Lung microvascular endothelial cell (primary cell): ENCODE results near the gene TOP3B. TPM values are rescaled to one million over a fixed set of nuclear protein-coding genes. Genes with fewer than 3 reads are reported as not detected.
A peak's percentile ranks its signal among the peaks of the same experiment; 100 is the strongest.

ENCODE experiments used
- DNase-seq, 2 donors: peaks; one replicate each; pipeline versions ENCODE4 v3.0.0 to v3.0.0-alpha.2; 2010; ENCODE audit warnings: low read depth in 2 of 2
- total RNA-seq: library from RNA; depleted of rRNA; stranded (reverse); fragments of >200 nt; gene quantifications from 2 replicates; pipeline ENCODE4 v1.2.1, GENCODE V29; 2014

TOP3B gene
- total RNA-seq, 1 donor from 2014 or later, result 17.3 TPM

GRCh38 chr22:21981874-21982273 lies 713 bp downstream of the TOP3B start:
- DNase-seq, result peak in 1 of 2 donors; percentile 14

- no peak for DNase-seq
These were observed 2.0 kb downstream of the TOP3B start for GRCh38 chr22:21980547-21980946.

GRCh38 chr22:21978564-21979386 lies 3.8 kb downstream of the TOP3B start:
- no peak for DNase-seq

- DNase-seq, result no peak
These were observed 4.8 kb downstream of the TOP3B start for GRCh38 chr22:21977814-21978213.

GRCh38 chr22:21975854-21976345 lies 6.7 kb downstream of the TOP3B start:
- no peak for DNase-seq

GRCh38 chr22:21975273-21975672 lies 7.3 kb downstream of the TOP3B start:
- DNase-seq, result no peak

- DNase-seq, result no peak
These were observed 8.4 kb downstream of the TOP3B start for GRCh38 chr22:21974058-21974649.

- DNase-seq, result no peak
These were observed 9.8 kb downstream of the TOP3B start for GRCh38 chr22:21972806-21973205.

GRCh38 chr22:21972293-21972779 lies 10.3 kb downstream of the TOP3B start:
- DNase-seq, result peak; percentile 46 to 60

GRCh38 chr22:21971858-21972275 lies 10.7 kb downstream of the TOP3B start:
- no peak for DNase-seq

GRCh38 chr22:21970800-21971617 lies 11.6 kb downstream of the TOP3B start:
- DNase-seq, result no peak

GRCh38 chr22:21970037-21970799 lies 12.4 kb downstream of the TOP3B start:
- DNase-seq, result no peak

- no peak for DNase-seq
These were observed 14.0 kb downstream of the TOP3B start for GRCh38 chr22:21968452-21969129.

GRCh38 chr22:21967693-21968271 lies 14.8 kb downstream of the TOP3B start:
- DNase-seq, result no peak

GRCh38 chr22:21966643-21967516 lies 15.7 kb downstream of the TOP3B start:
- DNase-seq, result no peak

- no peak for DNase-seq
These were observed 16.8 kb downstream of the TOP3B start for GRCh38 chr22:21965762-21966288.

GRCh38 chr22:21964918-21965484 lies 17.6 kb downstream of the TOP3B start:
- DNase-seq, result no peak

GRCh38 chr22:21964234-21964633 lies 18.4 kb downstream of the TOP3B start:
- no peak for DNase-seq
